Heart left ventricle (tissue), 16 donors: ENCODE results near the gene OTP. TPM values are rescaled to one million over a fixed set of nuclear protein-coding genes. Genes with fewer than 3 reads are reported as not detected.

ENCODE experiments used
- ATAC-seq, 4 donors: fragments of 200-7000 bp; cut with Tn5 transposase; one replicate each; pipeline ENCODE4 v1.9.1; 2020 to 2022; ENCODE audit warnings: moderate library complexity in 4 of 4, mild to moderate bottlenecking in 3 of 4, moderate number of reproducible peaks in 1 of 4
- DNase-seq, 5 donors: peaks; one replicate each; pipeline ENCODE4 v3.0.0-alpha.2; 2020
- H3K27ac ChIP-seq, 12 donors: fragments of 200-600 bp; sonication (generic) in 4 of 12; one replicate each; pipeline versions ENCODE4 v1.5.0 to v1.8.0; 2016 to 2022; ENCODE audit warnings: mild to moderate bottlenecking in 2 of 12
- H3K27me3 ChIP-seq, 9 donors: fragments of 200-600 bp; sonication (generic) in 2 of 9; one replicate each; pipeline versions ENCODE4 v1.5.1 to v1.8.0; 2016 to 2022; ENCODE audit warnings: mild to moderate bottlenecking in 3 of 9
- H3K36me3 ChIP-seq, 9 donors: fragments of 200-600 bp; sonication (generic) in 2 of 9; one replicate each; pipeline versions ENCODE4 v1.5.0 to v1.8.0; 2018 to 2022; ENCODE audit warnings: mild to moderate bottlenecking in 2 of 9
- H3K4me1 ChIP-seq, 12 donors: fragments of 200-600 bp; sonication (generic) in 4 of 12; one replicate each; pipeline versions ENCODE4 v1.5.0 to v1.8.0; 2016 to 2022; ENCODE audit warnings: mild to moderate bottlenecking in 3 of 12
- H3K4me3 ChIP-seq, 12 donors: fragments of 200-600 bp; sonication (generic) in 4 of 12; one replicate each; pipeline versions ENCODE4 v1.5.0 to v1.8.0; 2017 to 2022; ENCODE audit warnings: mild to moderate bottlenecking in 9 of 12, moderate library complexity in 4 of 12
- H3K9me3 ChIP-seq, 12 donors: fragments of 200-600 bp; sonication (generic) in 4 of 12; one replicate each; pipeline versions ENCODE4 v1.5.0 to v1.8.0; 2016 to 2022; ENCODE audit warnings: mild to moderate bottlenecking in 1 of 12
- POLR2A ChIP-seq, 2 donors: fragments of 450-650 bp; IDR thresholded peaks; one replicate each; pipeline ENCODE4 v1.6.1; 2017; ENCODE audit warnings: antibody characterized with exemption in 2 of 2, mild to moderate bottlenecking in 2 of 2, moderate library complexity in 2 of 2
- WGBS, 4 donors: extraction: QIAGEN DNeasy Blood & Tissue Kit in 2 of 4; methylation state at CpG; one replicate each; pipeline versions ENCODE4 v1.1.5 to v1.1.7; 2013 to 2018; 5-methylcytosine and 5-hydroxymethylcytosine counted together
- intact Hi-C, 10 donors: fragments of 100-400 bp; cut with DNase I; formaldehyde crosslinking; loops; one replicate each; pipeline versions ENCODE4 v1.11.1 to v1.14.2; 2022
- polyA plus RNA-seq, 2 donors: library from polyadenylated mRNA; stranded (reverse); fragments of 200-250 nt; gene quantifications; one replicate each; pipeline ENCODE4 v1.2.3, GENCODE V29; 2013
- total RNA-seq, 9 donors: library from RNA; depleted of rRNA in 2 of 9; stranded (reverse); fragments of >200 nt in 2 of 9; fragmentation: NEBNext Ultra II Directional in 3 of 9; extraction: Animal tissue kit (Norgen Biotek cat#: 25700) in 3 of 9; gene quantifications; one replicate each; pipeline versions ENCODE4 v1.1.0 to v1.2.4, GENCODE V29; 2016 to 2023
- TF ChIP-seq, protein P1 (sequence below), 12 donors: fragments of 200-600 bp; sonication (generic) in 4 of 12; IDR thresholded peaks; one replicate each; pipeline versions ENCODE4 v1.5.0 to v1.8.0; 2018 to 2022; ENCODE audit warnings: antibody characterized with exemption in 12 of 12, mild to moderate bottlenecking in 5 of 12
- donor health status: ischemic (EF 13 %, LVEDD 7.1; RV severe dilation, severe dysfunction).
- donor health status: healthy with polysubstance abuse.
- donor health status: DM: no; HTN: yes; CAD: no.
- donor health status: DM: no; HTN: no; CAD: no.
- donor health status: ischemic (EF 25% LVEDD 6.9; RV normal size, moderate dysfunction).
- donor health status: ischemic (EF 25% LVEDD 5.7; RV mildly dilated, moderate dysfunction).
- donor health status: healthy.
- donor health status: DM: yes; HTN: yes; CAD: no.
- donor health status: ischemic (EF 35%, LVEDD 5.7; RV mildly dilated, moderate dysfunction).
- donor health status: nonischemic (EF 11% LVEDD 7.7; RV severe dilation, severe dysfunction).
- donor health status: DM: yes; HTN: yes; CAD: no.
- donor health status: PGD.
- donor health status: ischemic (EF 29% LVEDD 5.4; RV normal size, mild dysfunction).
- donor health status: nonischemic (EF 23%, LVEDD 6.1; RV moderate dilation, normal function).

OTP gene
- total and polyA plus RNA-seq, 11 donors: 0.06 TPM; not detected in 10

DNA sequence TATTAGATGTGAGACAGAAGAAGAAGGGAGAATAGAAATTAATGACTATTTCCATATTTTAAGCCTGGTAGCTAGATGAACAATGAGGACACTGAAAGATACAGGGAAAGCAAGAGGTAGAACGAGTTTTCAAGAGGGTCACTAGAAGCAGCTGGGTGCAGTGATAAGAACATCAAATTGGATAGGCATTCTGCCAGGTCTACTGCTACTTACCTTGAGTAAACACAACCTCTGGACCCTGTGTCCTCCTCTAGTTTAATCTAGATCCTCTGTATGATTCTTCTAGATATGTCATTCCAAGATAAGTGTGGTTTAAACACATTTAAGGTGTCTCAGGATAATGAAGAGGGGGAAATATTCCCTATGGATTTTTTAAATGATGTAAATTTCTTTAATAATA is 31.2 kb downstream of the OTP start:
- TF ChIP-seq POLR2A (IDR thresholded peaks at IDR 0.05): no peak
- TF ChIP-seq, protein P1, sequence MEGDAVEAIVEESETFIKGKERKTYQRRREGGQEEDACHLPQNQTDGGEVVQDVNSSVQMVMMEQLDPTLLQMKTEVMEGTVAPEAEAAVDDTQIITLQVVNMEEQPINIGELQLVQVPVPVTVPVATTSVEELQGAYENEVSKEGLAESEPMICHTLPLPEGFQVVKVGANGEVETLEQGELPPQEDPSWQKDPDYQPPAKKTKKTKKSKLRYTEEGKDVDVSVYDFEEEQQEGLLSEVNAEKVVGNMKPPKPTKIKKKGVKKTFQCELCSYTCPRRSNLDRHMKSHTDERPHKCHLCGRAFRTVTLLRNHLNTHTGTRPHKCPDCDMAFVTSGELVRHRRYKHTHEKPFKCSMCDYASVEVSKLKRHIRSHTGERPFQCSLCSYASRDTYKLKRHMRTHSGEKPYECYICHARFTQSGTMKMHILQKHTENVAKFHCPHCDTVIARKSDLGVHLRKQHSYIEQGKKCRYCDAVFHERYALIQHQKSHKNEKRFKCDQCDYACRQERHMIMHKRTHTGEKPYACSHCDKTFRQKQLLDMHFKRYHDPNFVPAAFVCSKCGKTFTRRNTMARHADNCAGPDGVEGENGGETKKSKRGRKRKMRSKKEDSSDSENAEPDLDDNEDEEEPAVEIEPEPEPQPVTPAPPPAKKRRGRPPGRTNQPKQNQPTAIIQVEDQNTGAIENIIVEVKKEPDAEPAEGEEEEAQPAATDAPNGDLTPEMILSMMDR (IDR thresholded peaks at IDR 0.05): no peak
- H3K27ac ChIP-seq: no peak overlapping the region
- intact Hi-C loops: no loop called here
- WGBS, 4 donors: 25 to 47% (median 46%) methylated on average over 1 of the region's 1 CpG
- DNase-seq (no peak), ATAC-seq (no peak)
- H3K4me1 ChIP-seq: no peaks in the 10 kb centered on the region
- H3K4me3 ChIP-seq: no peak overlapping the region
- H3K9me3 ChIP-seq: peaks cover 0 to 10% (median 0%) of the 10 kb centered on the region in 12 donors
- peaks cover 0 to 22% (median 0%) of the 10 kb centered on the region in 9 donors for H3K27me3 ChIP-seq
- H3K36me3 ChIP-seq: no peaks in the 10 kb centered on the region

DNA sequence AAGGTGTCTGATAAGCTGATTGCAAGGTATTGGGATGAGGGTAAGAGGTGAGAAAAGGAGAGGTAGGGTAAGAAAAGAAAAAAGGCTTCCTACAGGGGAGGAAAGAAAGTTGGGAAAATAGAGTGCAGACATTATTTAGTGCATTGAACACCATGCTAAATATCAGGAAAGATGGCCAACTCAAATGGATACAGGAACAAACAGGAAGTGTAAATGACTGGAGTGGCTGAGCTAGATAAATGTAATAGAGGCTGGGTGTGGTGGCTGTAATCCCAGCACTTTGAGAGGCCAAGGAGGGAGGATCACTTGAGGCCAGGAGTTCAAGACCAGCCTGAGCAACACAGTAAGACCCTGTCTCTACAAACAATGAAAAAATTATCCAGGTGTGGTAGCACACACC is 32.2 kb downstream of the OTP start:
- TF ChIP-seq POLR2A (IDR thresholded peaks at IDR 0.05): no peak
- TF ChIP-seq, protein P1 (IDR thresholded peaks at IDR 0.05): no peak
- Histone ChIP-seq H3K4me3 (no peak overlapping the region), H3K27me3 (peaks cover 0 to 22% (median 0%) of the 10 kb centered on the region in 9 donors), H3K4me1 (no peaks in the 10 kb centered on the region), H3K36me3 (no peaks in the 10 kb centered on the region), H3K27ac (no peak overlapping the region), H3K9me3 (peaks cover 0 to 10% (median 0%) of the 10 kb centered on the region in 12 donors)
- no peak for DNase-seq
- intact Hi-C loops: no loop called here
- no peak for ATAC-seq

DNA sequence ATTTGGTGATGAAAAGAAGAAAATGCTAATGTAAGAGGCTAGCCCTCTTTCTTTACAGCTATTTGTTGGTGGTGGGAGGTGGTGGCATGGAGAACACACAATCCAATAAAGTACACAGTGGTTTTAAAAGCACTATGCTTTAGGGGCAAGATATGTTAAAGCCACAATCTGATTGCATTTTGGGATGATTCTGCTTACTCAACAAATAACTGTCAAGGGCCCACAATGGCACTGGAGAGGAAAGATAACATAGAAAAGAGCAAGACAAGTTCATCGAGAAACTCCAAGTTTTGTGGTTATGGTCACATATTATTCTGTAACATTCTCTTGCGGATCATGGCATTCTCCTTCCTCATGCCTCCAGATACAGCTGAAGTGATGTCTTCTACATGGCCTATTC is 38.8 kb downstream of the OTP start:
- DNase-seq (no peak), ATAC-seq (no peak)
- no peak overlapping the region for H3K4me3 ChIP-seq
- peaks cover 0 to 31% (median 0%) of the 10 kb centered on the region in 9 donors for H3K27me3 ChIP-seq
- no peaks in the 10 kb centered on the region for H3K4me1 ChIP-seq
- intact Hi-C loops: no loop called here
- TF ChIP-seq, protein P1 (IDR thresholded peaks at IDR 0.05): no peak
- no peak for TF ChIP-seq POLR2A (IDR thresholded peaks at IDR 0.05)
- H3K36me3 ChIP-seq: no peaks in the 10 kb centered on the region
- peaks cover 0 to 10% (median 0%) of the 10 kb centered on the region in 12 donors for H3K9me3 ChIP-seq
- no peak overlapping the region for H3K27ac ChIP-seq
- 88 to 94% (median 94%) methylated on average over 2 of the region's 2 CpGs for WGBS, 4 donors

DNA sequence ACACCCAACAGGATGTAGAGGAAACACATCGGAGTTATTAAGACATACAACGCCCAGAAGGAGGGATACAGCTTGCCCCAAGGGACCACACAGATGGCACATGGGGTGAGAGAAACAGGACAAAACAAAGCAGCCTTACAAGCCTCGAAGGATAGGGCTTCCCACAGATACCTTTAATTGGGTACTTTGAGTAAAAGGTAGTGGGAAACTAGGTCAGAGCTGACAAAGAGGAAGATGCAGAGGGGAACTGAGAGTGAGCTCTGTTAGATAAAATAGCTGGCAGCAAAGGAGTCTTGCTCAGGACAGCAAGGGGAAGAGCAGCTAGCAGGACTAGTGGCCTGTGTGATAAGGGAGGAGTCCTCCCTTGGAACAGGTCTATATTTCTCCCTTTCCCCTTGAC is 48.2 kb downstream of the OTP start:
- H3K4me3 ChIP-seq: no peak overlapping the region
- H3K9me3 ChIP-seq: peaks cover 0 to 8% (median 0%) of the 10 kb centered on the region in 12 donors
- intact Hi-C loops: no loop called here
- ATAC-seq: no peak
- no peak for TF ChIP-seq POLR2A (IDR thresholded peaks at IDR 0.05)
- TF ChIP-seq, protein P1 (IDR thresholded peaks at IDR 0.05): no peak
- no peaks in the 10 kb centered on the region for H3K4me1 ChIP-seq
- H3K36me3 ChIP-seq: no peaks in the 10 kb centered on the region
- no peak for DNase-seq
- H3K27me3 ChIP-seq: peaks cover 0 to 10% (median 0%) of the 10 kb centered on the region in 9 donors
- 52 to 67% (median 63%) methylated on average over 3 of the region's 3 CpGs for WGBS, 4 donors
- no peak overlapping the region for H3K27ac ChIP-seq
